H1 (cell line): ENCODE results near the gene GLCE. TPM values are rescaled to one million over a fixed set of nuclear protein-coding genes. Genes with fewer than 3 reads are reported as not detected.

ENCODE experiments used
- CTCF ChIA-PET: fragments of 300-600 bp; sonication (Branson Sonifier 250); formaldehyde crosslinking; loops from one replicate; lab custom pipeline; 2021; ENCODE audit not compliant: partially characterized antibody; lab: Charles Lee
- POLR2A ChIA-PET: fragments of 300-600 bp; sonication (Branson Sonifier 250); formaldehyde crosslinking; loops from one replicate; lab custom pipeline; 2021; ENCODE audit warnings: inconsistent platforms; ENCODE audit not compliant: partially characterized antibody; lab: Charles Lee
- DNase-seq, 2 experiments: peaks; one replicate each; pipeline versions ENCODE4 v3.0.0 to v3.0.0-alpha.2; 2010 to 2022; ENCODE audit warnings: low spot score in 2 of 2, low read depth in 1 of 2, mixed read lengths in 1 of 2
- FAIRE-seq: peaks from 2 replicates; lab custom pipeline; 2011; peaks lifted over from hg19 to GRCh38; lab: Jason Lieb, UNC
- H2AFZ ChIP-seq: 2 replicates; pipeline ENCODE4 v1.8.1; 2012; ENCODE audit warnings: low read length, inconsistent platforms
- H2AK5ac ChIP-seq: 2 replicates; pipeline ENCODE4 v1.6.1; 2013; ENCODE audit warnings: low read depth, low read length
- H2BK120ac ChIP-seq: replicated peaks from 2 replicates; pipeline ENCODE3; 2013; ENCODE audit warnings: low read depth, low read length, inconsistent platforms
- H2BK12ac ChIP-seq: 2 replicates; pipeline ENCODE4 v1.6.1; 2013; ENCODE audit warnings: low read depth, low read length
- H2BK15ac ChIP-seq: 2 replicates; pipeline ENCODE4 v1.6.1; 2013; ENCODE audit warnings: low read length
- H2BK20ac ChIP-seq: 2 replicates; pipeline ENCODE4 v1.6.1; 2013; ENCODE audit warnings: low read length
- H2BK5ac ChIP-seq: 2 replicates; pipeline ENCODE4 v1.6.1; 2013; ENCODE audit warnings: low read depth, low read length
- H3K14ac ChIP-seq: 2 replicates; pipeline ENCODE4 v1.6.1; 2013; ENCODE audit warnings: inconsistent platforms; ENCODE audit not compliant: insufficient read length
- H3K18ac ChIP-seq: 2 replicates; pipeline ENCODE4 v1.6.1; 2013; ENCODE audit warnings: low read length; ENCODE audit errors: extremely low read depth
- H3K23ac ChIP-seq: 2 replicates; pipeline ENCODE4 v1.6.1; 2013; ENCODE audit warnings: inconsistent platforms; ENCODE audit not compliant: insufficient read length
- H3K23me2 ChIP-seq: 2 replicates; pipeline ENCODE4 v1.6.1; 2013; ENCODE audit warnings: low read depth, low read length
- H3K27ac ChIP-seq: 2 replicates; pipeline ENCODE4 v1.6.1; 2011; ENCODE audit warnings: low read depth, low read length, inconsistent platforms
- H3K27me3 ChIP-seq, 4 experiments: replicated peaks in 1 of 4; 1 replicate in 1 of 4; 2 replicates in 3 of 4; pipeline versions ENCODE4 v1.6.1 to v1.8.1; 2011 to 2013; ENCODE audit warnings: low read length in 3 of 4, mild to moderate bottlenecking in 3 of 4, inconsistent platforms in 2 of 4, mixed read lengths in 2 of 4, moderate library complexity in 1 of 4; ENCODE audit not compliant: control insufficient read depth in 3 of 4, insufficient read depth in 3 of 4; ENCODE audit errors: extremely low read depth in 1 of 4
- H3K36me3 ChIP-seq, 4 experiments: 2 replicates each; pipeline versions ENCODE4 v1.6.1 to v1.8.1; 2011 to 2013; ENCODE audit warnings: mild to moderate bottlenecking in 4 of 4, low read length in 3 of 4, moderate library complexity in 2 of 4, control low read depth in 1 of 4, inconsistent platforms in 1 of 4; ENCODE audit not compliant: insufficient read depth in 4 of 4, control insufficient read depth in 2 of 4
- H3K4ac ChIP-seq: replicated peaks from 2 replicates; pipeline ENCODE3; 2013; ENCODE audit warnings: low read length, low read depth, mixed read lengths, inconsistent platforms; ENCODE audit not compliant: insufficient read length
- H3K4me1 ChIP-seq, 4 experiments: replicated peaks in 1 of 4; 1 replicate in 1 of 4; 2 replicates in 3 of 4; pipeline versions ENCODE4 v1.6.1 to v1.8.1; 2011 to 2013; ENCODE audit warnings: low read length in 3 of 4, inconsistent platforms in 2 of 4, mixed read lengths in 1 of 4; ENCODE audit not compliant: insufficient read depth in 4 of 4, control insufficient read depth in 3 of 4
- H3K4me2 ChIP-seq, 2 experiments: 2 replicates each; pipeline versions ENCODE4 v1.6.1 to v1.8.1; 2011 to 2013; ENCODE audit warnings: low read depth in 2 of 2, low read length in 2 of 2, control low read depth in 1 of 2, inconsistent platforms in 1 of 2, mild to moderate bottlenecking in 1 of 2; ENCODE audit not compliant: insufficient read depth in 1 of 2
- H3K4me3 ChIP-seq, 4 experiments: fragments of 200-600, 300-600 bp in 1 of 4; sonication (generic), shearing (Covaris generic), sonication (Bioruptor Twin) in 1 of 4; 2 replicates each; pipeline versions ENCODE4 v1.5.1 to v1.8.1; 2011 to 2016; ENCODE audit warnings: low read length in 4 of 4, low read depth in 3 of 4, control low read depth in 2 of 4, inconsistent platforms in 2 of 4, mild to moderate bottlenecking in 2 of 4, mixed read lengths in 1 of 4, moderate library complexity in 1 of 4; ENCODE audit not compliant: insufficient read depth in 2 of 4; ENCODE audit errors: extremely low read depth in 1 of 4
- H3K56ac ChIP-seq: replicated peaks from 2 replicates; pipeline ENCODE3; 2013; ENCODE audit warnings: low read depth, mild to moderate bottlenecking, mixed read lengths, low read length, inconsistent platforms; ENCODE audit not compliant: insufficient read length
- H3K79me1 ChIP-seq: 2 replicates; pipeline ENCODE4 v1.6.1; 2013; ENCODE audit warnings: low read depth, low read length, control low read depth
- H3K79me2 ChIP-seq, 2 experiments: 2 replicates each; pipeline versions ENCODE4 v1.6.1 to v1.8.1; 2012 to 2013; ENCODE audit warnings: low read length in 2 of 2, mild to moderate bottlenecking in 2 of 2, inconsistent platforms in 1 of 2; ENCODE audit not compliant: insufficient read depth in 2 of 2, control insufficient read depth in 1 of 2
- H3K9ac ChIP-seq, 4 experiments: replicated peaks in 1 of 4; 1 replicate in 1 of 4; 2 replicates in 3 of 4; pipeline versions ENCODE4 v1.6.1 to v1.8.1; 2011 to 2013; ENCODE audit warnings: low read depth in 3 of 4, low read length in 3 of 4, control low read depth in 2 of 4, mild to moderate bottlenecking in 2 of 4, moderate library complexity in 2 of 4, inconsistent platforms in 1 of 4; ENCODE audit errors: extremely low read depth in 1 of 4
- H3K9me3 ChIP-seq, 2 experiments: 2 replicates each; pipeline versions ENCODE4 v1.6.1 to v1.8.1; 2012 to 2013; ENCODE audit warnings: mild to moderate bottlenecking in 2 of 2, moderate library complexity in 2 of 2, control low read depth in 1 of 2, inconsistent platforms in 1 of 2, low read depth in 1 of 2, low read length in 1 of 2, mixed read lengths in 1 of 2; ENCODE audit not compliant: insufficient read depth in 2 of 2
- H4K20me1 ChIP-seq, 2 experiments: replicated peaks in 1 of 2; 2 replicates each; pipeline versions ENCODE3 to v1.8.1; 2011 to 2013; ENCODE audit warnings: inconsistent platforms in 2 of 2, low read length in 2 of 2, mild to moderate bottlenecking in 1 of 2; ENCODE audit not compliant: insufficient read depth in 2 of 2, control insufficient read depth in 1 of 2
- H4K5ac ChIP-seq: 2 replicates; pipeline ENCODE4 v1.6.1; 2013; ENCODE audit warnings: low read length, low read depth, mixed read lengths, inconsistent platforms; ENCODE audit not compliant: insufficient read length
- H4K8ac ChIP-seq: 2 replicates; pipeline ENCODE4 v1.8.0; 2013; ENCODE audit warnings: mild to moderate bottlenecking, moderate library complexity, low read length, inconsistent platforms; ENCODE audit not compliant: insufficient read depth; ENCODE audit errors: extremely low read depth
- H4K91ac ChIP-seq: replicated peaks from 2 replicates; pipeline ENCODE3; 2013; ENCODE audit warnings: low read length, mixed read lengths, inconsistent platforms; ENCODE audit not compliant: insufficient read length
- JUN ChIP-seq: IDR thresholded peaks from 2 replicates; pipeline ENCODE4 v1.6.1; 2011; ENCODE audit warnings: low read depth, mild to moderate bottlenecking, improper control_type of control experiment, low read length
- WGBS, 2 experiments: shearing (Covaris generic) in 1 of 2; methylation state at CpG; one replicate each; pipeline versions ENCODE4 v1.1.6 to v1.1.7; 2013 to 2015; ENCODE audit warnings: low lambda C conversion rate in 2 of 2, mixed read lengths in 2 of 2, inconsistent platforms in 1 of 2, low coverage in 1 of 2, missing lambda C conversion rate in 1 of 2; ENCODE audit not compliant: insufficient replicate concordance in 2 of 2, insufficient coverage in 1 of 2, insufficient read length in 1 of 2; ENCODE audit errors: extremely low coverage in 1 of 2, missing lambda C conversion rate in 1 of 2; 5-methylcytosine and 5-hydroxymethylcytosine counted together
- polyA plus RNA-seq, 7 experiments: library from polyadenylated mRNA; depleted of rRNA in 3 of 7; stranded (reverse) in 5 of 7; unstranded in 2 of 7; fragments of >200 nt in 5 of 7; fragments of 200-250 nt in 2 of 7; gene quantifications; 1 replicate in 5 of 7; 2 replicates in 1 of 7; 4 replicates in 1 of 7; pipeline versions ENCODE4 v1.2.1 to v1.2.3, GENCODE V29; 2011 to 2013; ENCODE audit warnings: missing spikeins in 2 of 7, mixed read lengths in 2 of 7
- total RNA-seq: library from RNA; stranded (reverse); fragmentation: NEBNext Ultra II Directional; extraction: Animal tissue kit (Norgen Biotek cat#: 25700); gene quantifications from 2 replicates; pipeline ENCODE4 v1.2.1, GENCODE V29; 2021

GLCE gene
- total and polyA plus RNA-seq, 2 of the 8 experiments (the other 6 are each of a cell fraction or from before 2014, with no cell fraction given), result 17.1 to 22.7 TPM

- Histone ChIP-seq H3K27ac (no peak overlapping the region), H4K8ac (no peak overlapping the region), H3K14ac (no peak overlapping the region), H3K56ac (no peak overlapping the region), H3K4me3 (no peak overlapping the region), H3K9ac (no peak overlapping the region), H4K91ac (no peak overlapping the region), H2BK120ac (no peak overlapping the region), H2BK5ac (no peak overlapping the region), H2AFZ (no peak overlapping the region), H3K18ac (no peak overlapping the region), H3K9me3 (0 out of 4 replicates have a peak, but pooled peaks cover 0 to 3% of the 10 kb centered on the region in 2 experiments), H3K4me1 (peaks cover 0 to 7% (median 3%) of the 10 kb centered on the region in 4 experiments; a peak in 4 of 7 replicates), H3K79me2 (no peaks in the 10 kb centered on the region; a peak in 2 of 4 replicates), H2AK5ac (no peak overlapping the region), H3K23me2 (no peaks in the 10 kb centered on the region)
- CTCF ChIA-PET, result no interaction called here
- DNase-seq (no peak), FAIRE-seq (no peak)
- 89% methylated on average over 1 of the region's 1 CpG; no CpG with 5 or more reads in 1 of the 2 experiments for WGBS, 2 experiments
- TF ChIP-seq JUN, result no peak
- TF ChIP-seq, all 59 proteins: peak for 0
- no peak overlapping the region for H2BK15ac ChIP-seq
- no peaks in the 10 kb centered on the region for H3K79me1 ChIP-seq
- H3K4ac ChIP-seq, result no peak overlapping the region
- POLR2A ChIA-PET, result no interaction called here
- H3K4me2 ChIP-seq, result no peak overlapping the region
- H3K23ac ChIP-seq, result no peak overlapping the region
- no peaks in the 10 kb centered on the region for H4K20me1 ChIP-seq
- no peak overlapping the region for H2BK20ac ChIP-seq
- H4K5ac ChIP-seq, result no peak overlapping the region
- H3K27me3 ChIP-seq, result no peaks in the 10 kb centered on the region
- H3K36me3 ChIP-seq, result no peaks in the 10 kb centered on the region; a peak in 1 of 8 replicates
- no peak overlapping the region for H2BK12ac ChIP-seq
These were observed 59.3 kb downstream of the GLCE start for GRCh38 chr15:69219690-69220089.
